Natural killer cell (primary cell): ENCODE measurements around the gene GOT1. TPM values are rescaled to one million over a fixed set of nuclear protein-coding genes. Genes with fewer than 3 reads are reported as not detected.

ENCODE experiments used
- ATAC-seq, 3 donors: fragments of 150-1000 bp in 2 of 3; fragments of 200-7000 bp in 1 of 3; cut with Tn5 transposase; 1 replicate in 1 of 3; 2 replicates in 2 of 3; pipeline ENCODE4 v1.10.0; 2021; ENCODE audit warnings: mild to moderate bottlenecking in 2 of 3, moderate library complexity in 2 of 3
- DNase-seq, 2 donors: peaks; one replicate each; pipeline versions ENCODE4 v3.0.0 to v3.0.0-alpha.2; 2013 to 2021; ENCODE audit warnings: mixed read lengths in 1 of 2
- H3K27ac ChIP-seq: one replicate; pipeline ENCODE4 v1.5.1; 2013; ENCODE audit warnings: mild to moderate bottlenecking, low read length
- H3K27me3 ChIP-seq: one replicate; pipeline ENCODE4 v1.6.1; 2013; ENCODE audit warnings: low read length; ENCODE audit not compliant: control insufficient read depth, insufficient read depth
- H3K36me3 ChIP-seq: one replicate; pipeline ENCODE4 v1.6.1; 2013; ENCODE audit warnings: low read length; ENCODE audit not compliant: control insufficient read depth, insufficient read depth
- H3K4me1 ChIP-seq: one replicate; pipeline ENCODE4 v1.6.1; 2013; ENCODE audit warnings: low read length; ENCODE audit not compliant: control insufficient read depth, insufficient read depth
- H3K4me3 ChIP-seq: one replicate; pipeline ENCODE4 v1.5.1; 2013; ENCODE audit warnings: low read length
- H3K9me3 ChIP-seq: one replicate; pipeline ENCODE4 v1.6.1; 2013; ENCODE audit warnings: low read length; ENCODE audit not compliant: control insufficient read depth, insufficient read depth
- H3K27ac Mint-ChIP-seq, 2 donors: one replicate each; pipeline ENCODE4 v1.8.0; 2022; ENCODE audit warnings: mild to moderate bottlenecking in 2 of 2, mixed read lengths in 2 of 2, moderate library complexity in 1 of 2
- H3K27me3 Mint-ChIP-seq, 2 donors: one replicate each; pipeline ENCODE4 v1.8.0; 2022; ENCODE audit warnings: low read depth in 2 of 2, mixed read lengths in 2 of 2
- H3K36me3 Mint-ChIP-seq: one replicate; pipeline ENCODE4 v1.8.0; 2022; ENCODE audit warnings: mixed read lengths
- H3K4me1 Mint-ChIP-seq, 2 donors: one replicate each; pipeline ENCODE4 v1.8.0; 2022; ENCODE audit warnings: mixed read lengths in 2 of 2
- H3K4me3 Mint-ChIP-seq: one replicate; pipeline ENCODE4 v1.8.0; 2022; ENCODE audit warnings: mild to moderate bottlenecking, moderate library complexity, mixed read lengths
- H3K9me3 Mint-ChIP-seq, 2 donors: one replicate each; pipeline ENCODE4 v1.8.0; 2022; ENCODE audit warnings: mixed read lengths in 2 of 2
- WGBS: methylation state at CpG from one replicate; pipeline ENCODE4 v1.1.7; 2013; ENCODE audit warnings: missing lambda C conversion rate; ENCODE audit not compliant: insufficient coverage; 5-methylcytosine and 5-hydroxymethylcytosine counted together
- intact Hi-C: fragments of 100-400 bp; cut with micrococcal nuclease; formaldehyde crosslinking; loops from one replicate; pipeline ENCODE4 v1.14.2; 2022
- total RNA-seq, 4 donors: library from RNA; stranded (reverse); fragments of 120-200 nt in 1 of 4; gene quantifications; one replicate each; pipeline versions ENCODE4 v1.2.3 to v1.2.4, GENCODE V29; 2013 to 2022
- TF ChIP-seq, protein P1 (sequence below): fragments of 200-600 bp; IDR thresholded peaks from one replicate; pipeline ENCODE4 v1.8.0; 2022; ENCODE audit warnings: antibody characterized with exemption

Gene GOT1
- total RNA-seq, 3 donors from 2014 or later (not counting 1 experiment from before 2014, with no cell fraction given): 8.5 to 15.1 (median 8.5) TPM

DNA sequence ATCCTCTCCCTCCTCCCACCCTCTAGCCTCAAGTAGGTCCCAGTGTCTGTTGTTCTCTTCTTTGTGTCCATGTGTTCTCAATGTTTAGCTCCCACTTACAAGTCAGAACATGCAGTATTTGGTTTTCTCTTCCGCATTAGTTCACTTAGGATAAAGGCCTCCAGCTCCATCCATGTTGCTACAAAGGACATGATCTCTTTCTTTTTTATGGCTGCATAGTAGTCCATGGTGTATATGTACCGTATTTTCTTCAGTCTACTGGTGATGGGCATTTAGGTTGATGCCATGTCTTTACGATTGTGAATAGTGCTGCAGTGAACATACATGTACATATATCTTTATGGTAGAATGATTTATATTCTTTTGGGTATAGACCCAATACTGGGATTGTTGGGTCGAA, 1.6 kb upstream of the GOT1 start:
- Histone ChIP-seq H3K27me3 (no peaks in the 10 kb centered on the region), H3K36me3 (no peaks in the 10 kb centered on the region), H3K27ac (no peak overlapping the region), H3K4me3 (no peak overlapping the region), H3K4me1 (peaks cover 16% of the 10 kb centered on the region), H3K9me3 (no peaks in the 10 kb centered on the region)
- Mint-ChIP-seq H3K36me3 (no peaks in the 10 kb centered on the region), H3K4me1 (peaks cover 41 to 44% of the 10 kb centered on the region in 2 donors), H3K27me3 (no peaks in the 10 kb centered on the region), H3K27ac (peak overlapping the region; percentile 91 to 93), H3K4me3 (peak overlapping the region; percentile 65), H3K9me3 (no peaks in the 10 kb centered on the region)
- DNase-seq: no peak
- TF ChIP-seq, protein P1, sequence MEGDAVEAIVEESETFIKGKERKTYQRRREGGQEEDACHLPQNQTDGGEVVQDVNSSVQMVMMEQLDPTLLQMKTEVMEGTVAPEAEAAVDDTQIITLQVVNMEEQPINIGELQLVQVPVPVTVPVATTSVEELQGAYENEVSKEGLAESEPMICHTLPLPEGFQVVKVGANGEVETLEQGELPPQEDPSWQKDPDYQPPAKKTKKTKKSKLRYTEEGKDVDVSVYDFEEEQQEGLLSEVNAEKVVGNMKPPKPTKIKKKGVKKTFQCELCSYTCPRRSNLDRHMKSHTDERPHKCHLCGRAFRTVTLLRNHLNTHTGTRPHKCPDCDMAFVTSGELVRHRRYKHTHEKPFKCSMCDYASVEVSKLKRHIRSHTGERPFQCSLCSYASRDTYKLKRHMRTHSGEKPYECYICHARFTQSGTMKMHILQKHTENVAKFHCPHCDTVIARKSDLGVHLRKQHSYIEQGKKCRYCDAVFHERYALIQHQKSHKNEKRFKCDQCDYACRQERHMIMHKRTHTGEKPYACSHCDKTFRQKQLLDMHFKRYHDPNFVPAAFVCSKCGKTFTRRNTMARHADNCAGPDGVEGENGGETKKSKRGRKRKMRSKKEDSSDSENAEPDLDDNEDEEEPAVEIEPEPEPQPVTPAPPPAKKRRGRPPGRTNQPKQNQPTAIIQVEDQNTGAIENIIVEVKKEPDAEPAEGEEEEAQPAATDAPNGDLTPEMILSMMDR: no peak
- WGBS: 100% methylated on average over 4 of the region's 4 CpGs
- no peak for ATAC-seq
- intact Hi-C loops: no loop called here

GRCh38 chr10:99431190-99431760, 851 bp upstream of the GOT1 start:
- H3K4me1 Mint-ChIP-seq: peaks cover 37 to 44% of the 10 kb centered on the region in 2 donors
- Histone ChIP-seq H3K36me3 (no peaks in the 10 kb centered on the region), H3K27me3 (no peaks in the 10 kb centered on the region), H3K27ac (peak overlapping the region; percentile 64), H3K4me3 (peak overlapping the region; percentile 70), H3K9me3 (no peaks in the 10 kb centered on the region), H3K4me1 (peaks cover 16% of the 10 kb centered on the region)
- WGBS: under 1% methylated on average over 20 of the region's 20 CpGs
- no peaks in the 10 kb centered on the region for H3K36me3 Mint-ChIP-seq
- DNase-seq (peak; percentile 17 to 46), ATAC-seq (no peak)
- no peaks in the 10 kb centered on the region for H3K27me3 Mint-ChIP-seq
- peak overlapping the region; percentile 91 to 93 for H3K27ac Mint-ChIP-seq
- H3K4me3 Mint-ChIP-seq: peak overlapping the region; percentile 96
- H3K9me3 Mint-ChIP-seq: no peaks in the 10 kb centered on the region
- TF ChIP-seq, protein P1: no peak
- intact Hi-C loops: no loop called here

- Histone ChIP-seq H3K4me1 (peaks cover 16% of the 10 kb centered on the region), H3K36me3 (no peaks in the 10 kb centered on the region), H3K27ac (peak overlapping the region; percentile 46), H3K4me3 (peak overlapping the region; percentile 70), H3K27me3 (no peaks in the 10 kb centered on the region), H3K9me3 (no peaks in the 10 kb centered on the region)
- Mint-ChIP-seq H3K4me3 (peak overlapping the region; percentile 96), H3K27me3 (no peaks in the 10 kb centered on the region), H3K9me3 (no peaks in the 10 kb centered on the region), H3K27ac (peak overlapping the region; percentile 91 to 93), H3K36me3 (no peaks in the 10 kb centered on the region), H3K4me1 (peaks cover 37 to 44% of the 10 kb centered on the region in 2 donors)
- ATAC-seq (peak in 2 of 3 donors; percentile 1 to 3), DNase-seq (no peak)
- WGBS: 7% methylated on average over 13 of the region's 14 CpGs
- intact Hi-C loops: loop anchor here (1.0 kb wide), 1 partner anchor 190 kb away; the partner anchor contains the start of gene SLC25A28
- TF ChIP-seq, protein P1: no peak
Observed at GRCh38 chr10:99430116-99430450, 341 bp downstream of the GOT1 start.
